Measurements from ENCODE around the gene VTI1A. TPM values are rescaled to one million over a fixed set of nuclear protein-coding genes. Genes with fewer than 3 reads are reported as not detected.

The VTI1A gene
- total RNA-seq, 1 experiment from 2014 or later = 22.0 TPM

DNA sequence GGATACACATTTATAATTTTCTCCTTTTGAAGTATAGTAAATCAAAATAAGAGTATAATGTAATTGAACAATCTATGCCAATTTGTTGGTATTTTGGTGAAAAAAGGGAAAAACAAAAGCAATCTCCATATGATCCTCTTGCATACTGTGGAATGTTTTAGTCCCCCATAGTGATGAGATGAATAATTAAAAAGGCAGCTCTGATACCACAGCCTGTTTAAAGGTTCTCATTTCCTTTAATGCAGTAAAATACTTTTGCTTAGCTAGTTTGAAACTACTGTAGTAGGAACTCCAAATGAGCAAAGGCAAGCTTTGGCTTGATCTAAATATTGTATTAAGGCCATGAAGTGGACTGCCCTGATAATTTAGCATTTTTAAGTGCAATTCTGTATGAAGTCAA lies 77.6 kb downstream of the VTI1A start:
- no peaks in the 10 kb centered on the region for H3K79me1 ChIP-seq (ENCODE audit: insufficient read depth, low read depth, low read length, poor library complexity, severe bottlenecking)
- H3K4me1 Mint-ChIP-seq = peaks cover 13 to 27% of the 10 kb centered on the region in 2 experiments
- H3K4ac ChIP-seq (ENCODE audit: low read depth, low read length) = no peak overlapping the region
- no peaks in the 10 kb centered on the region for H3K27me3 Mint-ChIP-seq (ENCODE audit: low read depth)
- no peak overlapping the region for H3T11ph ChIP-seq (ENCODE audit: low read length)
- H2BK5ac ChIP-seq (ENCODE audit: insufficient read length, low read length) = no peak overlapping the region
- H2BK12ac ChIP-seq (ENCODE audit: insufficient read length, low read depth, low read length) = no peak overlapping the region
- H3K27ac ChIP-seq (ENCODE audit: insufficient read length, low read depth, low read length) = no peak overlapping the region
- H4K20me1 ChIP-seq (ENCODE audit: control insufficient read depth, insufficient read depth, insufficient read length) = no peaks in the 10 kb centered on the region
- H3K4me1 ChIP-seq (ENCODE audit: insufficient read depth, low read length) = peaks cover 2% of the 10 kb centered on the region; the same call in 1 of the 2 replicates
- H4K8ac ChIP-seq (replicated peaks; ENCODE audit: insufficient read length, low read depth, low read length) = no peak overlapping the region
- no peaks in the 10 kb centered on the region for H3K36me3 Mint-ChIP-seq (ENCODE audit: insufficient read depth in 1 of 3, low read depth in 3 of 3)
- no peaks in the 10 kb centered on the region for H3K9me3 ChIP-seq (ENCODE audit: control insufficient read depth, low read depth, low read length)
- H3K23me2 ChIP-seq (ENCODE audit: insufficient read length, low read depth, low read length, poor library complexity, severe bottlenecking) = no peaks in the 10 kb centered on the region
- no peak overlapping the region for H3K23ac ChIP-seq (ENCODE audit: insufficient read length, low read depth, low read length)
- H4K91ac ChIP-seq (ENCODE audit: insufficient read length, low read depth, low read length) = no peak overlapping the region
- no peaks in the 10 kb centered on the region for H3K79me2 ChIP-seq (ENCODE audit: insufficient read depth, low read length)
- no peak overlapping the region for H2BK20ac ChIP-seq (ENCODE audit: low read depth, low read length, poor library complexity, severe bottlenecking)
- no peak overlapping the region for H4K5ac ChIP-seq (ENCODE audit: insufficient read length, low read depth, low read length)
- H3K56ac ChIP-seq (ENCODE audit: insufficient read length, low read depth, low read length) = no peak overlapping the region
- no peak overlapping the region for H2AK5ac ChIP-seq (ENCODE audit: insufficient read length, low read length)
- no peak for TF ChIP-seq CTCF (conservative IDR thresholded peaks at IDR 0.05)
- no peak for DNase-seq
- H3K9me3 Mint-ChIP-seq = no peaks in the 10 kb centered on the region
- H2BK15ac ChIP-seq (ENCODE audit: low read depth, low read length) = no peak overlapping the region
- H2AFZ ChIP-seq (ENCODE audit: low read length) = no peak overlapping the region
- H3K27me3 ChIP-seq (ENCODE audit: insufficient read depth, low read length) = no peaks in the 10 kb centered on the region
- no peak overlapping the region for H3K4me3 Mint-ChIP-seq
- no peak overlapping the region for H3K14ac ChIP-seq (ENCODE audit: insufficient read depth, low read length)
- H3K18ac ChIP-seq (ENCODE audit: insufficient read length, low read depth, low read length) = no peak overlapping the region
- H3K9ac ChIP-seq (ENCODE audit: extremely low read depth, insufficient read length, low read length) = no peak overlapping the region
- no peak overlapping the region for H3K27ac Mint-ChIP-seq
- no peak overlapping the region for H2BK120ac ChIP-seq (ENCODE audit: low read depth, low read length, poor library complexity, severe bottlenecking)
- H3K4me2 ChIP-seq (ENCODE audit: insufficient read depth, insufficient read length, low read length) = no peak overlapping the region

All from H9 (cell line).